ENCODE results near the gene PRDX1.

- TF ChIP-seq CTCF (conservative IDR thresholded peaks at IDR 0.05 in 1 of 2, IDR thresholded peaks at IDR 0.05 in 1 of 2; ENCODE audit: extremely low read depth in 1 of 2, insufficient read depth in 1 of 2, low read depth in 1 of 2, low read length in 2 of 2) (no peak), EZH2 (IDR thresholded peaks at IDR 0.05; ENCODE audit: borderline replicate concordance, low read length) (no peak)
Observed at GRCh38 chr1:45470306-45470798, 51.3 kb downstream of the PRDX1 start.
